NCI-H1048 (cell line): ENCODE results near the gene ZNF644.

Experiments used
- DNase-seq: peaks from one replicate; lab custom pipeline; 2025; lab: John Stamatoyannopoulos, UW

Gene ZNF644

GRCh38 chr1:91020967-91021685, 709 bp downstream of the ZNF644 start:
- DNase-seq: no peak

- no peak for DNase-seq
Measured at GRCh38 chr1:91020486-91020885, 1.3 kb downstream of the ZNF644 start.

- DNase-seq: no peak
Measured at GRCh38 chr1:91018006-91018405, 3.8 kb downstream of the ZNF644 start.

- DNase-seq: no peak
Measured at GRCh38 chr1:91015794-91016550, 5.9 kb downstream of the ZNF644 start.

GRCh38 chr1:91015358-91015780, 6.5 kb downstream of the ZNF644 start:
- DNase-seq: no peak

- DNase-seq: no peak
Measured at GRCh38 chr1:91014475-91014874, 7.4 kb downstream of the ZNF644 start.

GRCh38 chr1:91013302-91013701, 8.5 kb downstream of the ZNF644 start:
- no peak for DNase-seq

- no peak for DNase-seq
Measured at GRCh38 chr1:91012196-91012595, 9.6 kb downstream of the ZNF644 start.

- DNase-seq: no peak
Measured at GRCh38 chr1:91011726-91012125, 10.1 kb downstream of the ZNF644 start.

GRCh38 chr1:91007827-91008226, 14.0 kb downstream of the ZNF644 start:
- DNase-seq: no peak

GRCh38 chr1:91007092-91007491, 14.7 kb downstream of the ZNF644 start:
- DNase-seq: no peak

- DNase-seq: no peak
Measured at GRCh38 chr1:91006113-91006908, 15.5 kb downstream of the ZNF644 start.

- DNase-seq: no peak
Measured at GRCh38 chr1:91005285-91005684, 16.6 kb downstream of the ZNF644 start.

- no peak for DNase-seq
Measured at GRCh38 chr1:91004145-91004544, 17.7 kb downstream of the ZNF644 start.

- DNase-seq: no peak
Measured at GRCh38 chr1:90996742-90997413, 25.0 kb downstream of the ZNF644 start.

- no peak for DNase-seq
Measured at GRCh38 chr1:90995311-90995894, 26.4 kb downstream of the ZNF644 start.

GRCh38 chr1:90994461-90994860, 27.4 kb downstream of the ZNF644 start:
- DNase-seq: no peak

GRCh38 chr1:90993245-90993644, 28.6 kb downstream of the ZNF644 start:
- DNase-seq: no peak

- DNase-seq: no peak
Measured at GRCh38 chr1:90990779-90991178, 31.1 kb downstream of the ZNF644 start.

- no peak for DNase-seq
Measured at GRCh38 chr1:90989990-90990389, 31.8 kb downstream of the ZNF644 start.

- no peak for DNase-seq
Measured at GRCh38 chr1:90989302-90989701, 32.5 kb downstream of the ZNF644 start.

- no peak for DNase-seq
Measured at GRCh38 chr1:90987841-90988240, 34.0 kb downstream of the ZNF644 start.
